NCI-H2196 (cell line): ENCODE data around the gene TSPAN33.
"Not testable (repeated sequence)": the region's sequence is repeated elsewhere in the genome, so short reads cannot be mapped to it uniquely, and the experiment has no call there.

Source experiments
- DNase-seq: peaks from one replicate; lab custom pipeline; 2025; ENCODE audit not compliant: unreplicated experiment; lab: John Stamatoyannopoulos, UW

The TSPAN33 gene

DNA sequence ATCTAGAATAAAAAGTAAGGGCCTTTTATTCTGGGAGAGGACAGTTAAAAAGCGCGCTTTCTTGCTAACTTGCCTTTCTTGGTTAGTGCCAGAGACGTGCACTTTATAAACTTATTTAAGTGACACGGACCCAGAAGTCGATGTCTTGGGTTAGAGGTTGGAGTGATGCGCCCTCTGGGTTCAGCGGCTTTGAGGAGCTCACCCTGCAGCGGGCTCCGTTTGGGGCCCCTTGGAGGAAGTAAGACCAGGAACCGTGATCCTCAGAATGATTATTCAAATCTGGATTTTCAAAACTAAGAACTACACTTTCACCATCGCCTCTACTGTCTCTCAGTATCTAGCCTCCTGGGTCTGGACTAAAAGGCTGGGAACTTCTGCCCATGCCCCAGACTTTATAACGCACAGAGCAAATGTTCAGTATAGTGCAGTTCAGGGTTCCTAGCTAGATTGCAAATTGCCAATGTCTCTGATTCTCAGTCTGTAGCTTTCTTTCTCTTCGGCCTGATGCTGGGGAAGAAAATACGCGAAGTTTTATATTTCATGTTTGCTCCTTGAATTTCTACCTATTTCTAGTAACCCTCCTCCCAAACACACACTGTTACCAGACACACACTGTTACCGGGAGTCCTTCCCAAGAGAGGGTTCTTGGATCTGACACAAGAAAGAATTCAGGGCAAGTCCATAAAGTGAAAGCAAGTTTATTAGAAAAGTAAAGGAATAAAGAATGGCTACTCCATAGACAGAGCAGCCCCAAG is 25.4 kb downstream of the TSPAN33 start:
- DNase-seq, result no peak

DNA sequence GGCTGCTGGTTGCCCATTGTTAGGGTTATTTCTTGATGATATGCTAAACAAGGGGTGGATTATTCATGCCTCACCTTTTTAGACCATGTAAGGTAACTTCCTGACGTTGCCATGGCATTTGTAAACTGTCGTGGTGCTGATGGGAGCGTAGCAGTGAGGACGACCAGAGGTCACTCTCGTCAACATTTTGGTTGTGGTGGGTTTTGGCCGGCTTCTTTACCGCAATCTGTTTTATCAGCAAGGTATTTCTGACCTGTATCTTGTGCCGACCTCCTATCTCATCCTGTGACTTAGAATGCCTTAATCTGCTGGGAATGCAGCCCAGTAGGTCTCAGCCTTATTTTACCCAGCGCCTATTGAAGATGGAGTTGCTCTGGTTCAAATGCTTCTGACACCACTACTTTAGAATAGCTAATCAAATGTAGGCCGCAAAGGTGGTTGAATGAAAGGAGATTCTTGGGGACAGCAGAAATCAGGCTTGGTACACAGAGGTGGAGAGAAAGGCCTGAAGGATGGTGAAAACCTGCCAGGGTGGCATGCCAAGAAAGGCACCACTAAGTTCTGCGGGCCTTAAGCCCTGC is 26.0 kb downstream of the TSPAN33 start:
- DNase-seq, result no peak

DNA sequence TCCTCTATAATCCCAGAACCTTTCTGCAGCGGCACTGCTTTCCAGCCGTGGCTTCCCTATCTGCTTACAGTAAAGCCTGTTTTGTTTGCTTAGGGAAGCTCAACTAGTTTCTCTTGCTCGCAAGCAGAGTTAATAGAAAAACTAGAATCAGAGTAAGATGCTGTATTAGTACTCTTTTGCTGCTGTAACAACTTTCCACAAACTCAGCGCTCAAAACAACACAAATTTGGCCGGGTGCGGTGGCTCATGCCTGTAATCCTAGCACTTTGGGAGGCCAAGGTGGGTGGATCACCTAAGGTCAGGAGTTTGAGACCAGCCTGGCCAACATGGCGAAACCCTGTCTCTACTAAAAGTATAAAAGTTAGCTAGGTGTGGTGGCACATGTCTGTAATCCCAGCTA is 29.4 kb downstream of the TSPAN33 start:
- DNase-seq, result not testable (repeated sequence)

- no peak for DNase-seq
Observed at GRCh38 chr7:129176916-129177710, 32.6 kb downstream of the TSPAN33 start.

- no peak for DNase-seq
Observed at GRCh38 chr7:129184981-129185670, 40.6 kb downstream of the TSPAN33 start.

DNA sequence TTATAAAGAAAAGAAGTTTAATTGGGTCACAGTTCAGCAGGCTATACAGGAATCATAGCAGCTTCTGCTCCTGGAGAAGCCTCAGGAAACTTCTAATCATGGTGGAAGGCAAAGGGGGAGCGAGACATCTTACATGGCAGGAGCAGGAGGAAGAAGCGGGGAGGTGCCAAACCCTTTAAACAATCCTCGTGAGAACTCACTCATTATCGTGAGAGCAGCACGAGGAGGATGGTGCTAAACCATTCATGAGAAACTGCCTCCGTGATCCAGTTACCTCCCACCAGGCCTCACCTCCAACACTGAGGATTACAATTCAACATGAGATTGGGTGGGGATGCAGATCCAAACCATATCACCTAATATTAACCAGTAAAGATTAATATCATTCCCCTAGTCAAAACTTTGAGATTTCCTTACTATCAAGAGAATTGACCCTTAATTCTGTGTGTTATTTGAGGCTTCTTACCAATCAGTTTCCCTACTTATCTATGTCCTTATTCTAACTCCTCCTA is 42.3 kb downstream of the TSPAN33 start:
- no peak for DNase-seq

DNA sequence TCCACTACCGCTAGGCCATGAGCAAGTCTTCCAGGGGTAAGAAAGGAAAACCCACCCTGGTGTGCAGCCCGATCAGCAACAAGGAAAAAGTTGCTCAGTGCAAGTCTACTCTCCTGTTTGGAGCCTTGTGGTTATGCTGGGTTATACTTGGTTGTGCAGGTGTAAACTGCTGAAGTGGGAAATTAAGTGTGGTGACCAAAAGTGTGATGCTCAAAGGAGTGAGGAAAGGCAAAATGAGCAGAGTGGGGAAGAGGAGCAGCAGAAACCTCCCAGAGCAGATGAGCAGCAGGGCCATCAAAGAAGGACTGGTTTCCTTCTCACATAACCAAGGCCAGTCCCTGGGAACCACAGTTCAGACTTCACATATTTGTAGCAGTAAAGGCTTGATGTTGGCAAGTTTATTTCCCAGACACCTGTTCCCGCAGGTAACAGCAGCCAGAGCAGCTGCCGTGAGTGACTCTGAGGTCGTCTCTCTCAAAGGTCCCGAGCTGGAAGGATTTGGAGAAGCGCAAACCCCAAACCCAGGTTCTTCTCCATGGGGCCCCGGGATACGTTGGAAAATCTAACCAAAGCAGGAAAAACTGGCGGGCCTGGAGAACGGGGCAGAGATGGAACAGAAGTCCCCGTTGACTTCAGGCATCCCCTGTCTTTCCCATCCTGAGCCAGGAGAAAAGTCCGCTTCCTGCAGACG is 43.3 kb downstream of the TSPAN33 start:
- no peak for DNase-seq

DNA sequence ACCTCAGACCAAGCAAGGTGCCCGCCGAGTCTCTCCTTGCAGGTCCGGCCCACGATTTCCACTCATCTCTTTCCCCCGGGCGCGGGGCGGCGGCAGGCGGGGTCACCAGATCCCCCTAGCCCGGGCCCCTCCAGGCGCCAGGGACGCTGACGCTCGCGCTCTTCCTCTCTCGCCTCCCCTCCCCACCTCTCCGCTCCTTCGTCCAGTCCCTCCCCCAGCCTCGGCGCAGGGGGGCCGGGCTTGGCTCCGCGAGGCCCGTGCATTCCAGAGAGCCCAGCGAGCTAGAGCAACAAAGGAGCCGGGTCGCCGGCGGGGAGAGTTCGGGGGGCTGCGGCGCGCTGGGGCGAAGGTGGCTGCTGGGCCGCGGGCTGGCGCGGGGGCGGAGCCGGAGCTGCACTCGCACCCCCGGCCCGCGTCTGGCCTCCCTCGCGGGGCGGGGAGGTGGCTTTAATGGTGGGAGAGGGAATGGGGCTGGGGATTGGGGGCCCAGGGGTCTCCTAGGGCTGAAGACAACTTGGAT is 43.9 kb downstream of the TSPAN33 start, which contains the start of gene SMO:
TSS of gene SMO (plus strand) at position 262 of the 520 bp plus-strand sequence. CDS start 519 bp downstream, outside the sequence.
- DNase-seq, result no peak

- DNase-seq, result no peak
Observed at GRCh38 chr7:129188892-129189660, 44.6 kb downstream of the TSPAN33 start.

GRCh38 chr7:129189661-129190310 is 45.3 kb downstream of the TSPAN33 start:
- DNase-seq, result no peak

- no peak for DNase-seq
Observed at GRCh38 chr7:129191272-129191671, 46.8 kb downstream of the TSPAN33 start.

- no peak for DNase-seq
Observed at GRCh38 chr7:129193892-129194291, 49.4 kb downstream of the TSPAN33 start.

DNA sequence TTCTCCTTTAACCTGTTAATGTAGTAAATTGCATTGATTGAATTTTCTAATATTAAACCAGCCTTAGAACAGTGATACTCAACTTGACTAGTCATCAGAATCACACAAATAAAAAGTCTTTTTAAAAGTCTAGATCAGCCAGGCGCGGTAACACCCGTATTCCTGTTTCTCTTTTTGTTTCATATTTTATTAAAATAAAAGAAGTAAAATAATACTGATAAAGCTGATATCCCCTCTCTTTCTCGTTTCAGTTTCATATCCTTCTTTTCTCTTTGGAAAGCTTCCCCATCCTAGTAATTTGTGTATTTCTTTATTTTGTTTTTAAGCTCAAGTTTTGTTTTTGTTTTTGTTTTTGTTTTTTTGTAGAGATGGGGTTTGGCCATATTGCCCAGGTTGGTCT is 53.3 kb downstream of the TSPAN33 start:
- no peak for DNase-seq

DNA sequence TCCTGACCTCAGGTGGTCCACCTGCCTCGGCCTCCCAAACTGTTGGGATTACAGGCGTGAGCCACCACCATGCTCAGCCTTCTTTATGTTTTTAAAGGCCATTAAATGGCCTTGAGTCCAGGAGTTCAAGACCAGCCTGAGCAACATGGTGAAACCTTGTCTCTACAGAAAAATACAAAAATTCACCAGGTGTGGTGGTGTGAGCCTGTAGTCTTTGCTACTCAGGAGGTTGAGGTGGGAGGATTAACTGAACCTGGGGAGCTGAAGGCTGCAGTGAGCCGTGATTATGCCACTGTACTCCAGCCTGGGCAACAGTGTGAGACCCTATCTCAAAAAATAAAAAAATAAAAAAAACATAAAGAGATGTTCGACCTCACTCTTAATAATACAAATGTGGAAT is 54.9 kb downstream of the TSPAN33 start:
- DNase-seq, result no peak

GRCh38 chr7:129202058-129202777 is 57.7 kb downstream of the TSPAN33 start:
- no peak for DNase-seq

DNA sequence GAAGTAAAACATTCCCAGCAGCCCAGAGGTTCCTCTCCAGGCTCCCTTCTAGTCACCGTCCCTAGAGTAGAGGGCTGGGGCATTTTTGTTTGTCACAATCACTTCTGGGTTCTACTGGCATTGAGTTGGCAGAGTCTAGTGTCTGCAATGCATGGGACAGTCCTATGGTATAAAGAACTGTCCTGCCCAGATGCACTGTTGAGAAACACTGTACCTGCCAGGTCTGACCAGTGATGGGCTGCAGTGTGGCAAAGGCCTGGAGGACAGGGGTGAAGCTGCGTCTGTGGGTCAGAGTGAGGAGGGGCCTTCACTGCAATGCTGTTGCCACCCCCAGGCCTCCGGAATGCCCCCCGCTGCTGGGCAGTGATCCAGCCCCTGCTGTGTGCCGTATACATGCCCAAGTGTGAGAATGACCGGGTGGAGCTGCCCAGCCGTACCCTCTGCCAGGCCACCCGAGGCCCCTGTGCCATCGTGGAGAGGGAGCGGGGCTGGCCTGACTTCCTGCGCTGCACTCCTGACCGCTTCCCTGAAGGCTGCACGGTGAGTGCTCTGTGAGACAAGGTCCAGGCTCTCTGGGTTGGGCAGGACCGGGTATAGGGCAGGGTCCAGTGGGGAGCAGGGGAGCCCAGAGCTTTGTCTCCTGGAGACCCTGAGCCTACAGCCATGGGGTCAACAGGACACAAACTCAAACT is 58.7 kb downstream of the TSPAN33 start:
- no peak for DNase-seq

GRCh38 chr7:129205126-129205818 is 60.8 kb downstream of the TSPAN33 start:
- no peak for DNase-seq
